Esophagus squamous epithelium (tissue), 4 donors: ENCODE results near the gene ITGA11.

Experiments
- CTCF ChIP-seq, 6 experiments: fragments of 450-650 bp in 4 of 6; fragments of 200-600 bp in 2 of 6; sonication (generic) in 2 of 6; IDR thresholded peaks; one replicate each; pipeline ENCODE4 v1.5.1; 2016 to 2019; ENCODE audit warnings: antibody characterized with exemption in 6 of 6, mild to moderate bottlenecking in 4 of 6, moderate library complexity in 4 of 6
- POLR2A ChIP-seq, 4 donors: fragments of 450-650 bp; IDR thresholded peaks; one replicate each; pipeline ENCODE4 v1.6.1; 2017; ENCODE audit warnings: antibody characterized with exemption in 4 of 4, mild to moderate bottlenecking in 4 of 4, moderate library complexity in 3 of 4

DNA sequence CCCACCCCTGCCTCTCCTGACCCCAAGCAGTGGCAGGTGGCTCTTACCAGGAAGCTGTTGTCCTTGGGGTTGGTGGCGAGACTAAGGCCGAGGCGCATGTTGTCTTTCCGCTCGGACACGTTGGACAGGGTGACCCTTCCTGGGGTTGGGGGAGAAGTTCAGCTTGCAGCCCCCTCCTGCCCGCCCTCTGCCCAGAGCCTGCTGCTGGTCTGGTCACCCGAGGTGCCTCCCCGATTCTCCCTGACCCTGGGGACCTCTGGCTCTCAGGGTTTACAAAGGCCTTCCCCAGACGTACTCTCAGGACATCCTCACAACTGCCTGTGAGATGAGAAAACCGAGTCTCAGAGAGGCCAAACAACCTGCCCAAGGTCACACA lies 67.3 kb downstream of the ITGA11 start:
- TF ChIP-seq POLR2A (IDR thresholded peaks at IDR 0.05) (no peak), CTCF (IDR thresholded peaks at IDR 0.05) (no peak)
